Adrenal gland (tissue), 5 donors: ENCODE data around the gene CRTC1.

Experiments used
- CTCF ChIP-seq, 6 experiments: fragments of 450-650 bp in 4 of 6; fragments of 200-600 bp in 2 of 6; sonication (generic) in 1 of 6; IDR thresholded peaks; 1 replicate in 5 of 6; 2 replicates in 1 of 6; pipeline versions ENCODE4 v1.5.1 to v1.8.0; 2016 to 2021; ENCODE audit warnings: antibody characterized with exemption in 6 of 6, mild to moderate bottlenecking in 2 of 6, moderate library complexity in 1 of 6
- POLR2A ChIP-seq, 2 donors: fragments of 450-650 bp; IDR thresholded peaks; one replicate each; pipeline ENCODE4 v1.6.1; 2017; ENCODE audit warnings: antibody characterized with exemption in 2 of 2, mild to moderate bottlenecking in 2 of 2, moderate library complexity in 1 of 2
- donor health status: DM: no; HTN: no; CAD: no.

DNA sequence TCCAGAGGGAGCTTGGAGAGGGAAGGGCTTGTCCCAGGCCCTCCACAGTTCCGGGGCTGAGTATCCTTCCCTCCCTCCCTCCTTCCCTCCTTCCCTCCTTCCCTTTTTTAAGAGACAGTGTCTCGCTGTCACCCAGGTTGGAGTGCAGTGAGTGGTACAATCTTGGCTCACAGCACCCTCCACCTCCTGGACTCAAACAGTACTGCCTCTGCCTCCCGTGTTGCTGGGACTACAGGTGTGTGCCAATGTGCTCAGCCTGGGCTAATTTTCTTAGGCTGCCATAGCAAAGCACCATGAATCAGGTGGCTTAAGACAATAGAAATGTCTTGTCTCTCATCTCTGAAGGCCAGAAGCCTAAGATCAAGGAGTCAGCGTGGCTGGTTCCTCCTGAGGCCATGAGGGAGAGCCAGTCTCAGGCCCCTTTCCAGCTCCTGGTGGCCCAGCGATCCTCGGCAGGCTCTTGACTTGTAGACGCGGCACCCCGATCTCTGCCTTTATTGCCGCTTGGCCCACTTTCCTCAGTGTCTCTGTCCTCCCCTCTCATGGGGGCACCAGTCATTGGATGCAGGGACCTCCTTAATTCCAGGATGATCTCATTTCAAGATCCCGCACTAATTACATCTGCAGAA lies 47.5 kb downstream of the CRTC1 start:
- no peak for TF ChIP-seq POLR2A (IDR thresholded peaks at IDR 0.05)
- TF ChIP-seq CTCF (IDR thresholded peaks at IDR 0.05) = peak in 1 of 6 experiments; percentile 3
